Upper lobe of right lung (tissue), 1 donor: ENCODE measurements around the gene ANKRD11. TPM values are rescaled to one million over a fixed set of nuclear protein-coding genes. Genes with fewer than 3 reads are reported as not detected.
"Not testable (repeated sequence)": the region's sequence is repeated elsewhere in the genome, so short reads cannot be mapped to it uniquely, and the experiment has no call there.

ENCODE experiments used
- ATAC-seq: fragments of 200-7000 bp; cut with Tn5 transposase; one replicate; pipeline ENCODE4 v1.9.1; 2020; ENCODE audit warnings: mild to moderate bottlenecking, moderate library complexity
- DNase-seq: peaks from one replicate; pipeline ENCODE4 v3.0.0-alpha.2; 2020
- H3K27ac ChIP-seq: fragments of 200-600 bp; one replicate; pipeline ENCODE4 v1.8.0; 2022
- H3K27me3 ChIP-seq: fragments of 200-600 bp; one replicate; pipeline ENCODE4 v1.8.0; 2022; ENCODE audit warnings: mild to moderate bottlenecking
- H3K36me3 ChIP-seq: fragments of 200-600 bp; one replicate; pipeline ENCODE4 v1.8.0; 2022
- H3K4me1 ChIP-seq: fragments of 200-600 bp; one replicate; pipeline ENCODE4 v1.8.0; 2022
- H3K4me3 ChIP-seq: fragments of 200-600 bp; one replicate; pipeline ENCODE4 v1.8.0; 2022; ENCODE audit warnings: mild to moderate bottlenecking
- H3K9me3 ChIP-seq: fragments of 200-600 bp; one replicate; pipeline ENCODE4 v1.8.0; 2022
- CTCF ChIP-seq: fragments of 200-600 bp; IDR thresholded peaks from one replicate; pipeline ENCODE4 v1.8.0; 2022; ENCODE audit warnings: antibody characterized with exemption
- intact Hi-C: fragments of 100-400 bp; cut with DNase I; formaldehyde crosslinking; loops from one replicate; pipeline ENCODE4 v1.11.0; 2022
- total RNA-seq: library from RNA; stranded (reverse); fragmentation: NEBNext Ultra II Directional; extraction: Animal tissue kit (Norgen Biotek cat#: 25700); gene quantifications from one replicate; pipeline ENCODE4 v1.2.1, GENCODE V29; 2021
- donor health status: DM: no; HTN: yes; CAD: no; lungs with severe emphysema.

The ANKRD11 gene
- total RNA-seq, 1 donor from 2014 or later, result 125 TPM

- Histone ChIP-seq H3K36me3 (peaks cover 47% of the 10 kb centered on the region), H3K27me3 (no peaks in the 10 kb centered on the region), H3K4me1 (no peaks in the 10 kb centered on the region), H3K4me3 (no peak overlapping the region), H3K27ac (no peak overlapping the region), H3K9me3 (no peaks in the 10 kb centered on the region)
- TF ChIP-seq CTCF, result no peak
- DNase-seq, result no peak
- intact Hi-C loops, result no loop called here
- no peak for ATAC-seq
Measured at GRCh38 chr16:89266521-89267134, 223.7 kb downstream of the ANKRD11 start.

DNA sequence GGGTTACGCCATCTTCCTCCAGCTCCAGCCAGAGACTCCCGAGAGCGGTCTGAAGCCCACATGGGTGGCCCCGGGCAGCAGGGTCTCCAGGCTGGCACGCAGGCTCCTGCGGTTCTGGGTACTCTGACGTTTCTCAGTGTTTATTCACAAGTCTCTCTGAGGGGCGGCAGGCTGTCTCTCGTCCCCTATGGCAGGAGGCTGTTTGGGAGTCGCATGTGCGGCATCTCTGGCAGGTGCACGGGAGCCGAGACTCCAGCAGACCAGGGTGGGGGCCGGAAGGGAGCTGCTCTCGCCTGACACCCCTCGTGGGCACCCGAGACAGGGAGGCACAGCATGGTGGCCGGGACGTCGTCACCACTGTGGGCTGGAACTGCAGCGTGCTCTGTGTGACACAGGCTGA, 224.7 kb downstream of the ANKRD11 start:
- TF ChIP-seq CTCF, result no peak
- ATAC-seq (no peak), DNase-seq (no peak)
- H3K27ac ChIP-seq, result no peak overlapping the region
- H3K4me1 ChIP-seq, result peaks cover 4% of the 10 kb centered on the region
- H3K36me3 ChIP-seq, result peaks cover 38% of the 10 kb centered on the region
- intact Hi-C loops, result no loop called here
- H3K27me3 ChIP-seq, result no peaks in the 10 kb centered on the region
- no peak overlapping the region for H3K4me3 ChIP-seq
- no peaks in the 10 kb centered on the region for H3K9me3 ChIP-seq

DNA sequence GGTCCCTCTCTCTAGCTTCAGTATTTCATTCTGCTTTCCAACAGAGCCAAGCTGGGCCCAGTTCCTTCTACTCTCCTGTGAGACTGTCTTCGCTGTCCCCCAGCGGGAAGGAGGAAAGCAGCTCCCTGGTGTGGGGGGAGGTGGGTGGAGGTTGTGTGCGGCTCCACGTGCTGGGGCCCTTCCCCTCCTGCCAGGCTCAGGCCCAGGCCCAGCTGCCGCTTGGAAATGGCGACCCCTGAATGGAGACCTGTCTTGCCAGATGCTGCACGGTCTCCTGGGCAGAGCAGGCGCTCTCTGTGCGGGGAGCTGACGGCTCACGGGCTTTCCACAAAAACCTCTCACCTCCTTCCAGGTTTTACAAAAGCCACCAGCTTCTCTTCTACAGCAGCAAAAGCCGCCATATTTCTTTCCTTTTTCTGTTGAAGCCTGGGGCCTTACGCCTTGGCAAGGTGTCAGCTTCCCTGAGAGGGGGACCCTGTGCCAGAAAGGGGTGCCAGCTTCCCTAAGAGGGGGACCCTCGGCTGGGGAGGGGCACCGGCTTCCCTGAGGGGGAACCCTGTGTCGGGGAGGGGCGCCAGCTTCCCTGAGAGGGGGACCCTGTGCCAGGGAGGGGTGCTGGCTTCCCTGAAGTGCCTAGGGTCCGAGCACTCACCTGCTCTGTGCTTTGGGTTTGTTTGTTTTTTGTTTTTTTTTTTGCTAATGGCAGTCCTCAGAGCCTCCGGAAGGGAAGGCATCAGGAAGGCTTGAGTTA, 225.4 kb downstream of the ANKRD11 start:
- ATAC-seq, result no peak
- DNase-seq, result no peak
- Histone ChIP-seq H3K4me1 (peaks cover 4% of the 10 kb centered on the region), H3K27ac (no peak overlapping the region), H3K9me3 (no peaks in the 10 kb centered on the region), H3K27me3 (no peaks in the 10 kb centered on the region), H3K36me3 (peaks cover 31% of the 10 kb centered on the region), H3K4me3 (no peak overlapping the region)
- intact Hi-C loops, result no loop called here
- no peak for TF ChIP-seq CTCF

- H3K4me3 ChIP-seq, result no peak overlapping the region
- H3K4me1 ChIP-seq, result peaks cover 12% of the 10 kb centered on the region
- DNase-seq, result no peak
- no peaks in the 10 kb centered on the region for H3K9me3 ChIP-seq
- no peak for TF ChIP-seq CTCF
- H3K27ac ChIP-seq, result peak overlapping the region; percentile 31
- peaks cover 18% of the 10 kb centered on the region for H3K27me3 ChIP-seq
- intact Hi-C loops, result no loop called here
- peaks cover 10% of the 10 kb centered on the region for H3K36me3 ChIP-seq
- peak; percentile 22 for ATAC-seq
Measured at GRCh38 chr16:89261691-89262563, 228.4 kb downstream of the ANKRD11 start.

DNA sequence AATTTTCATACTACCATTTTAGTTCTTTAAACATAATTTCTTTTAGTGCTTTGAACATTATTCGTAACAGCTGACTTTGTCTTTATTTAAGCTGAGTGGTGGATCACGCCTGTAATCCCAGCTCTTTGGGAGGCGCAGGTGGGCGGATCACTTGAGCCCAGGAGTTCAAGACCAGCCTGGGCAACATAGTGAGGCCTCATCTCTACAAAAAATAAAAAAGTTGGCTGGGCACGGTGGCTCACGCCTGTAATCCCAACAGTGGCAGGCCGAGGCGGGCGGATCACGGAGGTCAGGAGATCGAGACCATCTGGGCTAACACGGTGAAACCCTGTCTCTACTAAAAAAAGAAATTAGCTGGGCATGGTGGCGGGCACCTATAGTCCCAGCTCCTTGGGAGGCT, 230.5 kb downstream of the ANKRD11 start:
- peaks cover 18% of the 10 kb centered on the region for H3K27me3 ChIP-seq
- H3K4me3 ChIP-seq, intact Hi-C loops, ATAC-seq, DNase-seq, H3K9me3 ChIP-seq, H3K36me3 ChIP-seq, H3K27ac ChIP-seq: not testable (repeated sequence)
- H3K4me1 ChIP-seq, result peaks cover 18% of the 10 kb centered on the region
